Activated T-cell treated with anti-CD3 and anti-CD28 coated beads for 48 hours (primary cell): ENCODE measurements around the gene HOXC11.

Source experiments
- DNase-seq: peaks from one replicate; pipeline ENCODE4 v3.0.0-alpha.2; 2020; ENCODE audit warnings: low read depth

The HOXC11 gene

DNA sequence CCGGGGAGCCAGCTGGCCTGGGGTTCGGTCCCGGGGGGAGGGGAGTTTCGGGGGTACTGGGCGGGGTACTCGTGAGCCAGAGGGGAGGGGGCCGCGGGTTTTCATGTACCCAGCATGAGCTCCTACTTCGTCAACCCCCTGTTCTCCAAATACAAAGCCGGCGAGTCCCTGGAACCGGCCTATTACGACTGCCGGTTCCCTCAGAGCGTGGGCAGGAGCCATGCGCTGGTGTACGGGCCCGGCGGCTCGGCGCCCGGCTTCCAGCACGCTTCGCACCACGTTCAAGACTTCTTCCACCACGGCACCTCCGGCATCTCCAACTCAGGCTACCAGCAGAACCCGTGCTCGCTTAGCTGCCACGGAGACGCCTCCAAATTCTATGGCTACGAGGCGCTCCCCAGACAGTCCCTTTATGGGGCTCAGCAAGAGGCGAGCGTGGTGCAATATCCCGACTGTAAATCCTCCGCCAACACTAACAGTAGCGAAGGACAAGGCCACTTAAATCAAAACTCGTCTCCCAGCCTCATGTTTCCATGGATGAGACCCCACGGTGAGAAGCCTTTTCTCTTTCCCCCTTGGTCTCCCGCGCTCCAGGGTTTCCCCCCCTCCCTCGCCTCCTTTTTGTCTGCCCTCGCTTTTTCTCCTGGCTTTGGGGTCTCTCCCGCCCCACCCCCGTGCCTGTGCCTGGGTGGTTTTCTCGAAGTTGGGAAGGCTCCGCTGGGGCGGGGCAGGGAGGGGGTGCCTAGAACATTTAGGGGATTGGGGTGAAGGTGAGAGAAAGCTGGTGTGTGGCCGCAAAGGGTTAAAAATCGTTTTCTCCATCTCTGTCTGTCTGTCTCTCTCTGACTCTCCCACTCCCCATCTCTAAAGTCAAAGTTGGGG is 36.5 kb downstream of the HOXC11 start:
- no peak for DNase-seq

DNA sequence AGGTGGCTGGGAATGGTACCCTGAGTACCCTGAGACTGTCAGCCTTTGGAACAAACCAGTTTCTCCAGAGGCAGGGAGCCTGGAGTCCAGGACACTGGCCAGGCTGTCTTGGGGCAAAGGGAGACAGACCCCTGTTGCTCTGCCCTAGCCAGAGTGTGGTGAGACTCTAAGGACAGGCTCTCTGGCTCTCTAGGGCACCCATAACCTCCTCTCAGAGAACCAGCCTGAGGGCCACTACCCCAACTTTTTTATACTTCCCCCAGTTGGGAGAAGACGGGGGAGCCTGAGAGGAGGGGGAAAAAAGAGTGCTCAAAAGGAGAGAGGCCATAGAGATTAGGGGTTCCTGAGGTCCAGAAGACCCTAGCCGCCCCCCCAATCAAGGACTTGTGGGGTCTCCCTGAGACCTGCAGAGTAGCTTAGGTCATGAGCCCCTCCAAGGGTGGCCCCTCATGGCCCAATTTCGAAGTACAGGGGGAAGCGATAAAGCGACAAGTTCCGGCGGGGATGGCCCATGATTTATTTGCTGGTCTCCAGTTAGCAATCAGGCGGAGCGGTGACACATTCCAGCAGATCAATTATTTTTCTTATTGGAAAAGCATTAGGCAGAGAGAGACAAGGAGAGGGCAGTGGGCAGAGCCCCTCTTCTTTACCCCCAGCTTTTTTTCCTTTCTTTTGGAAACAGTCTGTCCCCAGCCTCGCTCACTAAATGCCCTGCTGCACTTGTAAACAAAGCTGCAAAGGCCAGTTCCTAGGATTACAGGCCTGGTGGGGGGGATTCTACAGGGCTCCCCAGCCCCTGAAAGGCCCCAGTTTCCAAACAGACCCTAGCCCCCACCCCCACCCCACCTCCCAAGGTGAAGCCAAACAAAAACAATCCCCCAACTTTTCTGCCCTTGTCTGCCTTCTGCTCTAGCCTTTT is 37.4 kb downstream of the HOXC11 start:
- DNase-seq: no peak

GRCh38 chr12:54010972-54011664 is 38.2 kb downstream of the HOXC11 start:
- no peak for DNase-seq

DNA sequence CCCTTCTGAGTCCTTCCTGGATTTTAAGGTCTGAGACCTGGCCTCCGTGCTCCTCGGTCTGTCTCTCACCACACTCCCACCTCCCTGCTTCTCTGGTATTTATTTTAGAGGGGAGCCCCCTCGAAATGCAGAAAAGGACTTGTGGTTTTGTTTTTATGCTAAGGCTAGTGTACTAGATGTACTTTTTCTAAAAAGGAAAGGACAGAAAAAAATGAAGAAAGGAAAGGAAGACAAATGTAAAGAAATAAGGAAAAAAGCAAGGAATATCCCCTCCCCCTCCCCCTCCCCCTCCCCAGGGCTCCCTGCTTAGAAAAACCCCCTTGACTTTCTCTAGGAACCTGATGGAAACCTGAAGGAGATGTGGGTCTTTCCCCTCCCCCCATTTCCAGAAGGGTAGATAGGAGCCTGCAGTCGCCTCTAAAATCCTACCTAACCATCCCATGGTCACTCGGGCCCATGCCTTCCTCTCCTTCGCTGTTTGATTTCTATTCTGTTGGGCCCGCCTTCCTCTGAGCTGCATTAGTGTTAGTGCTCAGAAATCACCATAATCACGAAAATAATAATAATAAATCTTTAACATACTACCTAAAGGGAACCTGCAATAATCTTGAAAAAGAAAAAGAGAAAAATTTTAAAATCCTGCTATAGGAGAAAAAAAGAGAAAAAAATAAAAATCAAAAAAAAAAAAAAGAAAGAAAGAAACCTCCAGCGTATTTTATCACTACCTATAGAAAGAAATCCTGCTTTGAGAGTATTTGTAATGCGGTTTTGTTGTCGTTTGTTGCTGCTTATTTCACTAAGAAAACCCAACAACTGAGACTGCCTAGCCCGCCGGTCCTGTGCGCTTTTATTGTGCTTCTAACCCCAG is 39.0 kb downstream of the HOXC11 start:
- no peak for DNase-seq

DNA sequence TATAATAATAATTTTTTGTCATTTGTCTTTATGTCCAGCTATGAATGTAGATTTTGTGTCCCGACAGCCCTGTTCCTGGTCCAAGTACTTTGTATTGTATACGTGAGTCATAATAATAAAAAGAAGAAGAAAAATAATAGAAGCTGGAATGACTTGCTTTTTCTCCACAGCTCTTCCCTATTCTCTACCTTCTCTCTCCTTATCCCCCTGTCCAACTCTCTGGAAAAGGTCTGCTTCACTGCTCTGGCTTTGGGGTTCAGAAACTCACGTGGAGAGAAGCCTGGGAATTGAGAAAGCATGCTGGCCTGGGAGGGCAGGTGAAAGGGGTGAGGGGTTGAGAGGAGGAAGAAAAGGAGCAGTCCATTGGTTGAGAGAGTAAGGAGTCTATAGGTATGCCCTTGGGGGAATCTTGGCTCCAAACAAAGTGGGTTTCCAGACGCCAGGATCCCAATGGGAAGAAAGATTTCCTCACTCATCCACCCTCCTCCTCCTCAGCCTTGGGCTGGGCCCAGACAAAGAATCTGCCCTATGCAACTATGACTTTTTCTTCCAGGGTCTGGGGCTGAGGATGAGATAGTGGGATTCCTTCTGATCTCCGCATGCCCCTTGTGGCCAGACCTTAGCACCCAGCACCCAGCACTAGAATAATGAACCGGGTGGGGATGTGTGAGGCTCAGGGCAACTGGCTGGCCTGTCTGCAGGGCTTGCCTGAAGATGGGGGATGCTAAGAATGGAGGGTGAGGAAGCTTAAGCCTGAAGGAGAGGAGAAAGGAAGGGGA is 39.9 kb downstream of the HOXC11 start:
- DNase-seq: no peak

DNA sequence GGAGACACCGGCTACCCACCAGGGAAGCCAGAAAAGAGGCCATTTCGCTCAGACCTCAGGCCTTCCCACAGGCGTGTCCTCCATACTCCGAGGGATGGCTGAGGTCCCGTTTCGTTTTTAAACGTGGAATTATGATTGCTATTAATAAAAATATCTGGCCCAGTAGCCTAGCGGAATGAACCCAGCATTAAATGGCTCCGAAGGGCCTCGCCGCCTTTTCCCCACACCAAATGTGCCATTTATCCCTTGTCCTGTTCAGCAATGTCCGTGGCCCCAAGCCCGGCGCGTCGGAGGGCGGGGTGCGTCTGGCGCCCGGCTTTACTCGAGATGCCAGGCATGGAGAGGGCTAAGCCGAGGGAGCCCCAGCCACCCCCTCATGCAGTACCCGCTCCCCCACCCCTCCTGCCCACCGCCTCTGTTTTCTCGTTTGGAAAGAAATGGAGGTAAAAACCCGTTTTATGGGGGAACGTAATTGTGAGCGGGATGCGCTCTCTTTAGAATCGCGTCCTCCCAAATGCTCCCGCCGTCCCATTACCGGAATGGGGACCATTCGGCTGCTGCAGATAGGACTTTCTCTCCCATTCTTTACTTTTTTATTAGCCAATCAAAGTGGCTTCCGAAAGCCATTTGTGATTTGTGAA is 41.6 kb downstream of the HOXC11 start:
- no peak for DNase-seq

- no peak for DNase-seq
Measured at GRCh38 chr12:54015018-54015931, 42.3 kb downstream of the HOXC11 start.

- DNase-seq: no peak
Measured at GRCh38 chr12:54016051-54016450, 43.1 kb downstream of the HOXC11 start.

- no peak for DNase-seq
Measured at GRCh38 chr12:54016478-54016964, 43.6 kb downstream of the HOXC11 start.

GRCh38 chr12:54017027-54017788 is 44.3 kb downstream of the HOXC11 start:
- no peak for DNase-seq

GRCh38 chr12:54017878-54018467 is 45.0 kb downstream of the HOXC11 start:
- DNase-seq: peak; percentile 69

GRCh38 chr12:54018468-54018984 is 45.6 kb downstream of the HOXC11 start:
- DNase-seq: no peak

- no peak for DNase-seq
Measured at GRCh38 chr12:54019091-54019811, 46.3 kb downstream of the HOXC11 start.

DNA sequence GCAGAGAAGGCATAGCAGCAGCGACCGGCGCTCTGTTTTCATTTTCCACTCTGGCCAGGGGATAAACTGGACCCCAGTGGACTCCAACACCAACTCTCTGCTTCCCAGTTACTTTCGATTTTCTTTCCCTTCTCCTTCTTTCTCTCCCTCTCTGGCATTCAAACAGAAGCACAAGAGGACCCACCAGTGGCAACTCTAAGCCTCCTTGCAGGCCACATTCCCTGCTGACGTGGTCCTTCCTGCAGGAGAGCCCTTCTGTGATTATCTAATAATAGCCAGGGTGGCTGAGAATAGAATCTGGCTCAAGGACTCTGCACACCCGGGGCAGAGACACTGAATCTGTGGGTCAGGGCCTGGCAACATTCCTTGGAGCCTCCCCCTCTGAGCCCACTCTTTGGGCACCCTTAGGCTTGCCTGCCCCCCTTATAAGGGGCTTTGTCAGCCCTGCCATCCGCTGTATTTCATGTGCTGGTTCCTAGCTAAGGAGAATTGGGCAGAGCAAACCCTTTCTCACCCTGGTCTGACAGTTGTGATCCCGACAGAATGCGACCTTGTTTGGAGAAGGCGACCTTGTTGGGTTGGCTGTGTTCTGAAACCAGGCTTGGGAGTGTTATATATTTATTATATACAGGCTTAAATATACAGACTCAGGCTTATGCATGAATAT is 47.1 kb downstream of the HOXC11 start:
- no peak for DNase-seq

DNA sequence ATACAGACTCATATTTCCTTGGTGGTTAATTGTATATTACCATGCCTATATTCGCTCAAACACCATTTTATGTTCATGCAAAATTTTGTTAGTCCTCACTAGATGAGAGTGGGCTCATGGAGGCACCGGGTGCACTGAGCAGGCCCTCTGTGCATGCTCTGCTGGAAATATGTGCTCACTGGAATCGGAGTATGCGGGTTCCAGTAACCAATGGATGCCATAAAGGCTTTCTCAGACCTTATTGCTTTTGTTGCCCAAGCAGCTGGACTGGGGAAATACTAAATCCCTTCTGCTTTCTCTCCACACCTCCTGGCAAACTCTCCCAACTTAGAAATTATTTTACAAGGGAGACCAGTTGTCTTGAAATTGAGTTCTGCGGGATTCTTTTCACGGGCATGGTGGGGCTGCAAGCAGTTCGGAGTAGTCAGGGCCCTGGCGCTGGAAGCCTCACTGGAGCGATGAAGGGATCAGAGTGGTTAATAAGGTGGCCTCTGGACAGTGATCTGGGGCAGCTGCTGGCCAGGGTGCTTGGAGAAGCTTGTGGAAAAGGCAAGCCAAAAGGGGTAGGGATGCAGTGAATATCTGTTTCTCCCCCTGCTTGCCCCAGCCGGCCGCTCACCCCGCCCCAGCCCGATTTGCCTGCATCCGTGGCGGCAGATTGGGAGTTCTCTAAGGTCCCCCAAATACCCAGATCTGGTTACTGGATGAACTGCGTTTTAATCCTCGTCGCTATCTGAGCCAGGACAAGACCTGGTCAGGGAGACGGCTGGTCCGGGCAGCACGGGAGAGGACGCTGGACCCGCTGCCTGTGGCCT is 47.9 kb downstream of the HOXC11 start:
- no peak for DNase-seq
